GM19397 (cell line): Measurements from ENCODE around the gene FXN.
"Not testable (repeated sequence)": the region's sequence is repeated elsewhere in the genome, so short reads cannot be mapped to it uniquely, and the experiment has no call there.

ENCODE experiments used
- ATAC-seq: cut with Tn5 transposase; IDR thresholded peaks from one replicate; pipeline ENCODE4 v1.9.1; 2021; ENCODE audit warnings: mild to moderate bottlenecking, moderate library complexity; ENCODE audit not compliant: unreplicated experiment

FXN gene

DNA sequence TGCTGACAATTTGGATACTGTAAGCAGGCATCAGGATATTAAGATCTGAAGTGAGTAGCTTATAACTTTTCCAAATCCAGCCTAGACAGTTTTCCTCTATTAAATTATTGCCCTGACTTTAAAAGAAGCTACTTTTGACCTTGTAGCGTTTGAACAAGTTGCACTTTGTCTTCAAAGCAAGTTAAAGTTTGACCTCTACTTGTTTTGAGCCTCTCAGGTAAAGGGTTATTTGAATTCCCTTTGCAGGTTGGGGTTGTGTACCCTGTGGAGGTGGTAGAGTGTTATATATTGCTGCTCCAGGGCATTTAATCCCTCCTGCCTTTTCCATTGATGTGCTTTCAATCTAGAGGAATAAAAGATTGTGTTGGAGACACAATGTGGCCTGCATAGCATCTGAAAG is 30.1 kb downstream of the FXN start:
- no peak for ATAC-seq

DNA sequence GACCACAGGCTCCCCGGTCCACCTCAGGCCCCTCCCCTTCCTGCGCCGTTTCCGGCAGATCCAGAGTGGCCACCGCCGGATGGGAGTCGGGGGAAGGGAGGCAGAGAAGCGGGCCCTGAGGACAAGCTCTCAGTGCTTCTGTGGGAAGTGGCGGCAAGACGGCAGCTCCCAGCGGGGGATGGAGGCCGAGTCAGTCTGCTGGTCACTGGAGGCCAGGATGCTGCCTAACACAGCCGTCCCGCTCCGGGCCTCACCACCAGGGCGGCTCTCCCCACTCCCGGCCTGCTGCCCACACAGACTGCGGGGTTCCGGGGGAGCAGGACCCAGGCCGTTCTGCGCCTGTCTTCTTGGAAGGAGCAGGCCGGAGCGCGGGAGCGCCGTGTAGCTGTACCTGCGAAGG is 31.4 kb downstream of the FXN start:
- ATAC-seq, result no peak

DNA sequence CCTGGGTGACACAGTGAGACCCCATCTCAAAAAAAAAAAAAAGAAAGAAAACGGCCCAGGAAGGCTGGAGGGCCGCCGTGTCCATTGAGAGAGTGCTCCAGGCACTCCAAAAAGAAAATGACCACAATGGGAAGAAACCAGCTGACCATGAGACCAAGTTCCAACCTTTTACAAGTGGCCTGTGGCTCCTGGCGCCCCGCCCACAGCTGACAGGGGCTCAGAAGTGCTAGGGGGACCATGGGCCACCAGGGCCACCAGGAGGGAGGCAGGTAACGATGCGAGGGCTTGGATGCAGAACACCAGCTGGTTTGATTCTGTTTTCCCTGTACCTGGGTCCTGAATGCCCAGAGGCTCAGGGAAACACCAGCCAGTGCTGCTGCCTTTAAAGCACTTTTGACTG is 34.6 kb downstream of the FXN start:
- no peak for ATAC-seq

DNA sequence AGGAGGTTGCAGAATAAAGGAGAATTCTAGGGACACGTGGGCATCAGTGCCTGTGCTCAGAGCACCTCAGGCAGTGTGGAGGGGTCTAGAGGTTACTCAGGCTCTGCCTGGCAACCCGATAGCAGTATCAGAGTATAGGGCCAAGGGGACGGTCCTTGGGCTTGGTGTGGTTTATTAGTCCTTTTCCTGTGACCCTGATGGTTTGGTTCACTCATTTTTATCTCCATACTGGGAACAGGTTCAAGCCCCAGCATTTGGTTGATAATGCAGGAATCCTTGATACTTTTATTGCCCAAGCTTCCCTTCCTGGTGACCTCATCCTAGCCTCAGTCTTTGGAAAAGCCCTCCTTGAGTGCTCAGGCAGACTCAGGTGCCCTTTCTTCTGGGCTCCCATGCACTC is 35.5 kb downstream of the FXN start:
- no peak for ATAC-seq

DNA sequence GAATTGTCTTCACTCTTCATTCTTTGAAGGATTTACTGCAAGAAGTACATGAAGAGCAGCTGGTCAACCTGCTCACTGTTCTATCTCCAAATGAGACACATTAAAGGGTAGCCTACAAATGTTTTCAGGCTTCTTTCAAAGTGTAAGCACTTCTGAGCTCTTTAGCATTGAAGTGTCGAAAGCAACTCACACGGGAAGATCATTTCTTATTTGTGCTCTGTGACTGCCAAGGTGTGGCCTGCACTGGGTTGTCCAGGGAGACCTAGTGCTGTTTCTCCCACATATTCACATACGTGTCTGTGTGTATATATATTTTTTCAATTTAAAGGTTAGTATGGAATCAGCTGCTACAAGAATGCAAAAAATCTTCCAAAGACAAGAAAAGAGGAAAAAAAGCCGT is 37.6 kb downstream of the FXN start:
- no peak for ATAC-seq

DNA sequence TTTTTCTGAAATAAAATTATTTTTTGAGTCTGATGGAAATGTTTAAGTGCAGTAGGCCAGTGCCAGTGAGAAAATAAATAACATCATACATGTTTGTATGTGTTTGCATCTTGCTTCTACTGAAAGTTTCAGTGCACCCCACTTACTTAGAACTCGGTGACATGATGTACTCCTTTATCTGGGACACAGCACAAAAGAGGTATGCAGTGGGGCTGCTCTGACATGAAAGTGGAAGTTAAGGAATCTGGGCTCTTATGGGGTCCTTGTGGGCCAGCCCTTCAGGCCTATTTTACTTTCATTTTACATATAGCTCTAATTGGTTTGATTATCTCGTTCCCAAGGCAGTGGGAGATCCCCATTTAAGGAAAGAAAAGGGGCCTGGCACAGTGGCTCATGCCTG is 39.2 kb downstream of the FXN start:
- ATAC-seq, result no peak

DNA sequence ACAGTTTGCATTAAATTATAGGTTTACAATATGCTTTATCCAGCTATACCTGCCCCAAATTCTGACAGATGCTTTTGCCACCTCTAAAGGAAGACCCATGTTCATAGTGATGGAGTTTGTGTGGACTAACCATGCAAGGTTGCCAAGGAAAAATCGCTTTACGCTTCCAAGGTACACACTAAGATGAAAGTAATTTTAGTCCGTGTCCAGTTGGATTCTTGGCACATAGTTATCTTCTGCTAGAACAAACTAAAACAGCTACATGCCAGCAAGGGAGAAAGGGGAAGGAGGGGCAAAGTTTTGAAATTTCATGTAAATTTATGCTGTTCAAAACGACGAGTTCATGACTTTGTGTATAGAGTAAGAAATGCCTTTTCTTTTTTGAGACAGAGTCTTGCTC is 41.0 kb downstream of the FXN start:
- ATAC-seq, result no peak

DNA sequence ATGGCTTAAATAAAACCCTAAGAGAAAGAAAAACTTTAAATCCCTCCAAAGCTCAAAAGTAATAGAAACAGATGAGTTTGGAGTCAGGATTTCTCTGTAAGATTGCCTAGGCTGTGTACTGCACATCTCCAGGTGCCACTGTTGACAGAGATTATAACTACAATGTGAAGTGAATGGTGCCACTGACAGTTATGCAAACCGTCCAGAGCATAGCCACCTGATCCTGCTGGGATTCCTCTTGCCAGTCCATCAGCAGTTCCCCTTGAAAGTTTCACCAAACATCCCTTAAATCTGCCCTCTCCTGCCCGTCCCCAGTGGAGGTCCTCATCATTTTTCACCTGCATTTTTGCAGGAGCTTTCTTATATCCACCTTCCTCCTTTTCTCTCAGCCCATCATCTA is 42.5 kb downstream of the FXN start:
- ATAC-seq, result no peak

DNA sequence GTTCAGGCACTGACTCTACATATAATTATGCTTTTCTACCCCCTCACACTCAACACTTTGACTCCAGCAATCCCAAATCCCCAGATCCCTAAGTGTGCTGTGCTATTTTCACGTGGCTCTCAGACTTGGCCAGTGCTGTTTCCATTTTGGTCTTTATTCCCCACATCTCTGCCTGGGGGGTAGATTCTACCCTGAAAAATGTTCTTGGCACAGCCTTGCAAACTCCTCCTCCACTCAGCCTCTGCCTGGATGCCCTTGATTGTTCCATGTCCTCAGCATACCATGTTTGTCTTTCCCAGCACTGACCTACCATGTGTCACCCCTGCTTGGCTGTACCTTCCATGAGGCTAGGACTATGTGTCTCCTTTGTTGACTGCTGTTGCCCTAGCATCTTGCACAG is 43.0 kb downstream of the FXN start:
- no peak for ATAC-seq

DNA sequence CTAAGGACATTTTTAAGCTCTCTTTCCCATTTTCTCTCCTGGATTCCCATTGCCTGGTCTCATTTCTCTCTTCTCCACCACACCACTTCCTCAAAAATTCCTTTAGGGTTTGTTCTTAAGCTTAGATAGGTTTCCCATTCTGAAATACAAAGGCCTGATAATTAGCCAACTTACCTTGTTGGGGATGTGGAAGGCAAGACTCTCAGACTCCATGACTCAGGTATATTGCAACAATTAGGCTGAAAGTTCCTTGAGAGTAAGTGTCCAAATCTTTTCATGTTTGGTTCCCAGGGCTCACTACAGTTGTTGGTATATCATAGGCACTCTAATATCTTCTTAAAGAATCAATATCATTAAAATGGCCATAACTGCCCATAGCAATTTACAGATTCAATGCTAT is 43.6 kb downstream of the FXN start:
- no peak for ATAC-seq

DNA sequence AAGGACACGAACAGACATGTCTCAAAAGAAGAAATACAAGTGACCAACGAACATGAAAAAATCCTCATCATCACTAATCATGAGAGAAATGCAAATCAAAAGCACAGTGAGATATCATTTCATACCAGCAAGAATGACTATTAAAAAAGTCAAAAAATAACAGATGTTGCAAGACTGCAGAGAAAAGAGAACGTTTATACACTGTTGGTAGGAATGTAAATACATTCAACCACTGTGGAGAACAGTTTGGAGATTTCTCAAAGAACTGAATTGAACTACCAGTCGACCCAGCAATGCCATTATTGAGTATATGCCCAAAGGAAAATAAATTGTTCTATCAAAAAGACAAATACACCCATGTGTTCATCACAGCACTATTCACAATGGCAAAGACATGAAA is 45.7 kb downstream of the FXN start:
- no peak for ATAC-seq

DNA sequence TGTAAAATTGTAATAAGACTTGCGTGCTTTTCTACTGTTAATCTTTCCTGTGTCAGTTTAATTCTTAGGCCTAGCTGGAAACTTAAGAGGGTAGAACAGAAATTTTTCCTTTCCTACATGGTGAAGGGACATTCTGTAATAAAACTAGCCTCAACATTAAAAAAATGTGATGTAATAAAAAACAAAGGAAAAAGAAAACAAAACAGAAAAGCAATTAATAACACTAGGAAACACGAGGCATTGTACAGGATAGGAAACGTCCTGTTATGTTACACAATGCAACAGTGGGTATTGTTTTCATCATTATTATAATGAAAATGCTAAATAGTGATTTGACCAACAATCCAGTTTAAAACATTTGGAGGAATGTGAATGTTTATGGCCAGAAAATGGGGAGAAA is 47.8 kb downstream of the FXN start:
- ATAC-seq, result no peak

DNA sequence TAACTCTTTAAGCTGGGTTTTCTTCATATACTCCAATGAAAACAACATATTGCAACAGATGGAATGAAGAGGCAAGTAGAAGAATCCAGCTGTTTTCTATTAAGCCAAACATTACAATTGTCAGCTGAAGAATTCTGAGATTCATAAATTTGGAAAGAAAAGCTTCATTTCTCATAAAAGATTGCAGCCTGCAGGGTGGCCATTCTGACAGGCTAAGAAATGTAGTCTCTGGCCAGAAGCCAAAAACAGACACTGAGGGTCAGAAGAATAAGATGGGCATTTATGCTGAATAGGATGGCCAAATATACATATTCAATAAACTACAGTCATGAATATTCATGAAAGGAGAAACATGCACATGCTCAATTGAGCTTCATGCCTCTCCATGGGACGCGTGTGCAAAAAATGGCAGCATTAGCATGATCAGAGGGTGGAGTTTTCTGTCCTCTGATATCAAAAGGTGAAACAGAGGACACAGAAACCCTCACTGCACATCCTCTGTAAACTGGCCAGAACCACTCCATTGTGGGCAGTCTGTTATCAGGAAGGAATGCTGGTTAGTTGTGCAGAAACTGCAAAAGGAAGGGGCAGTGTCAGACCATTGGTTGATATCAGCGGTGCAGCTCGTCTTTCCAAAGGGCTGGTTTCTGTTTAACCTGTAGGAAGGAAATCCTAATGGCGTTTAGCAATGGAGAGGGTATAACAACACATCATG is 50.2 kb downstream of the FXN start:
- ATAC-seq, result no peak

DNA sequence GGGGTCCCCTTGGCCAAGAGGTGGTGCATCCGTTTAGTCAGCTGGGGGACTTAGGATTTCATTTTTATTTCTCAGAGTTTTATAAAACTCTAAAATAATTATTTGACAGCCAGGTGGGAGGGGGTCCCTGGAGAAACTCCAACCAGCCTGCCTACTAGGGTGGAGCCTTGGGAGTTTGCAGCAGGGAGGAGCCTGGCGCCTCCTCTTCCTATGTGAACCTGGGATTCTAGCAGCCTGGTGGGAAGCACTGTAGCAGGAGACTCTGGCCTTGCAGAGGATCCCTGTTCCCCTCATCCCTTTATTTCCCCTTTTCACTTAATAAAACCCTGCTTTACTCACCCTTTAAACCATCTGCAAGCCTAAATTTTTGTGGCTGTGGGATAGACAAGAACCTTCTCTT is 50.8 kb downstream of the FXN start:
- no peak for ATAC-seq

DNA sequence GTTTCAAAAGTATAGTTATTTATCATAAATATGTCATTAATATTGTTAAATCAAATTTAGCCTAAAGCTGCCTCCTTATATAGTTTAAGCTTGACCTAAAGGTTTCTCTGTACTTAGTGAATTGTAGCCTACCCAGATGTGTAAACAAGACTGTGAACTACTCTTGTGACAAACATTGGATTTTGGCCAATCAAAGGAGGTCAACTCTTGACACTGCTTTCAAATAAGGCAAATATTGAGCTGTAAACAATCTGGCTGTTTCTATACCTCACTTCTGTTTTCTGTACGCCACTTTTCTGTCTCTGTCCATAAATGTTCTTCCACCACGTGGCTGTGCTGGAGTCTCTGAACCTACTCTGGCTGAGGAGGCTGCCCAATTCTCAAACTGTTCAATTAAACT is 51.2 kb downstream of the FXN start:
- no peak for ATAC-seq

DNA sequence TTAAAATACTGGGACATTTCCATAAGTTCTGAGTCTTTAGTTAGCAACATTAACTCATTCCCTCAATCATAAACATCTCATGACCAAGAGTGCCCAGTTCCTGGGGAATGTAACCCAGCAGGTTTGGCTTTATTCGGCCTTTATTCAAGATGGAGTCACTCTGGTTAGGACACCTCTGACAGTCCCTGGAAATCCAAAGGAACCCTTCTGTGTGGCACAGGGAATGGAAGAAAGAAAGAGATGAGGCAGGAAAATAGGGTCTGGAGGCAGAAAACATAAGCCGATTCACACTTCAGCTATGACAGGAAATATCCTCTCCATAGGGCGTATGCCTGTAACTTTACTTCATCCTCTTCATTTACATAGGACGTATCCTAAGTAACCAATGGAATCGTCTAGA is 53.5 kb downstream of the FXN start:
- ATAC-seq, result no peak

DNA sequence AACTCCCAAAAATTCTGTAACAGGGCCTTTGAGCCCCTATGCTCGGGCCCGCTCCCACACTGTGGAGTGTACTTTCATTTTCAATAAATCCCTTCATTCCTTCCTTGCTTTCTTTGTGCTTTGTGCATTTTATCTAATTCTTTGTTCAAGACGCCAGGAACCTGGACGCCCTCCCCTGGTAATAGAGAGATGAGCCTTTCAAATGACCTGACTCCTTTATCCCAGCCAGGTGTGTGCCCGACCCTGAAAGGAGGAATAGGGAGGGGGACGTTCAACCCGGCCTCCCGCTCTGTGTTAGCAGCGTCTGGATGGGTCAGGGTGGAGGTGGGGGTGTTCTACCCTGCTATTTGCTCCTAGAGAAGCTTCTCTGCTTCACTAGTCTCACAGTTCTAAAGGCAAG is 53.9 kb downstream of the FXN start:
- no peak for ATAC-seq

DNA sequence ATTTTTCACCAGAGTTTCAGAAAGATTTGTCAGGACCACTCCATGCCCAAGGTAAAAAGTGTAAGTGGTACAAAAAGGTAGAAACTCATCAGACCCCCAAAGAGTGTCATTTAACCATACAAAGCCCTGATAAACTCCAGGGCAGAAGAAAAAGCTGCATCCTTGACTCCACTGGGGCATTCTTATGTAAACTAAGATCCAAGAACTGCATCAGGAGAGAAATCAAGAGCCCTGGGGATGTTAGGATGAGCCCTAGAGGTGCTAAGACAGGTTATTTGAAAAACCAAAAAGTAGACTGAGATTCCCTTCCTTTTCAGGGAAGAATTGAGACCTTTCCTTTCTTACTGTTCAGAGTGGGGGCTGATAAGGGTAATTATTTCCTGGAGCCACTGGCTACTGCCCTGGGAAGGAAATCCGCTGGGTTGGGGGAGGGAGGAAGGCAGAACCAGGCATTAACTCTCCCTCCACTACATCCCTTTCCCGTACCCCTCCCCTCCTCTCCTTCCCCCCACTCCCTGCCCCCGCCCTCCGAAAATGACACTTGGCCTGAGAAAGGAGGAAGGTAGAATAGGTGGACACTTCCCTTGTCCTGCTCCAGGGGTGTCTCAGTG is 54.7 kb downstream of the FXN start:
- ATAC-seq, result no peak

DNA sequence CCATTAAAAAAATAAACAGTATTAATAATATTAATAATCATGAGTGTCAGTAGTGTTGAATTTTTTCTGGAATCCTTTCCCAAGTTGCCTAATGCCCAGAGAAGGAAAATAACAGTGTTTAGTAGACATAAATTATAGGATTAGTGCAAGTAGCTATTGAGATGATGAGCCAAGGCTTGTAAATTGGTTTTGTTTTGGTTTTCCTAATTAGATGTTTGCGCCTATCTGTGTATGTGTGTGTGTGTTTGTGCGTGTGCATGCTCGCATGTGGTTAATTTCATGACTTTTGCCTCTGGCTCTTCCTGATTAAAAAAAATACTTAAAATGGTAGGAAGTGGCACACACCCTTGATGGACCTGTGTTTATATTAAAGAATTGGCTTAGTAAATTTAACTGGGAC is 55.4 kb downstream of the FXN start:
- ATAC-seq, result no peak

DNA sequence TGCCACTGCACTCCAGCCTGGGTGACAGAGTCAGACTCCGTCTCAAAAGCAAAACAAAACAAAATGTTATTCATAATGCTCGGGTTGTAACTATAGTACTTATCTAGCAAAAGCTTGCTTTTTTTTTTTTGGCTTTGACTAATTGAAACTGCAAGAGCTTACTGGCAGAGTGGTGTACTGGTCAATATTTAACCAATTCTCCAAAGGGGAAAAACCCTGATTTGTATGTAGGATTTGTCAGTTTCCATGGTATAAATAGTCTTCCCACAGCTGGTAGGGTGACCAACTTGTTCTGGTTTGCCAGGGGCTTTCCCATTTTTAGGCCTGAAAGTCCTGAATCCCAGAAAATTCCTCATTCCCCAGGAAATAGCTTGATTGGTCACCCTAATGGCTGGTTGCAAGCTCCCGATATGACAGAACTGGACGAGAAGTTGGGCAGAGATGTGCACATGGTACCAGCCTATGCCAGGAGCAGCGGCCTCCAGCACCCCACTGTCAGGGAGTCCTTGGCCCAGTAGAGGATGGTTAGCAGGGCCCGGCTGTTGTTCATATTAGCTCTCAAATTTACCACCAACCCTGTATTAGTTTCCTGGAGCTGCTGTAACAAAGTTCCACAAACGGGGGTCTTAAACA is 58.0 kb downstream of the FXN start:
- no peak for ATAC-seq

DNA sequence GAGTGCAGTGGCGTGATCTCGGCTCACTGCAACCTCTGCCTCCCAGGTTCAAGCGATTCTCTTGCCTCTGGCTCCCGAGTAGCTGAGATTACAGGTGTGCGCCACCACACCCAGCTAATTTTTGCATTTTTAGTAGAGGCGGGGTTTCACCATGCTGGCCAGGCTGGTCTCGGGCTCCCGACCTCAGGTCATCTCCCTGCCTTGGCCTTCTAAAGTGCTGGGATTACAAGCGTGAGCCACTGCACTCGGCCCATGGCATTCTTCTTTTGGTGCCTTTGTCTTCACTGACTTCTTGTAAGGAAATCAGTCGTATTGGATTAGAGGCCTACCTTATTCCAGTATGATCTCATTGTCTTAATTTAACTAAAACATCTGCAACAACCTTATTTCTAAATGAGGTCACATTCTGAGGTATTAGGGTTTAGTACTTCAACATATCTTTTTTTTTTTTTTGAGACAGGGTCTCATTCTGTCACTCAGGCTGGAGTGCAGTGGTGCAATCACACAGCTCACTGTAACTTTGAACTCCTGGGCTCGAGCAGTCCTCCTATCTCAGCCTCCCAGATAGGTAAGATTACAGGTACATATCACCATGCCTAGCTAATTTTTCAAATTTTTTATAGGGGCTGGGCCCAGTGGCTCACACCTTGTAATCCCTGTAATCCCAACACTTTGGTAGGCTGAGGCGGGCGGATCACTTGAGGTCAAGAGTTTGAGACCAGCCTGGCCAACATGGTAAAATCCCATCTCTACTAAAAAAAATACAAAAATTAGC is 59.0 kb downstream of the FXN start:
- ATAC-seq, result not testable (repeated sequence)

DNA sequence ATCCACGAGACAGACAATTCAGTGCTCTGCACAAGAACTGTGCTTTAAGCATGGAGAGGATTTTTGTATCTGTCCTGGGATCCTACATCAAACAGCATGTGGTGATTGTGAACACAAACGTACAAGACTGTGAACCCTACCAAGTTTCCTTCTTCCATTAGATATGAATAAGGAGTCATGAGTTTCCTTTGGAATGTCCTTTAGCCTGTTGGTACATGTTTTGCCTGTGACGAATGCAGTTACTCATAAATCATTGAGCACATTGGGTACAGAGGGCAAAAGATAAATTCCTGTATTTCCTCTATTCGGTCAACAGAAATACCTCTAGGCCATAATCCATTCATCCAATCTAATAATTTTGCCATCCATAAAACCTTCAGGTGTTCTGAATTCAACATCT is 61.5 kb downstream of the FXN start:
- no peak for ATAC-seq
